Right ventricle myocardium superior (tissue), 1 donor: ENCODE data around the gene LIMS1. TPM values are rescaled to one million over a fixed set of nuclear protein-coding genes. Genes with fewer than 3 reads are reported as not detected.
"Not testable (repeated sequence)": the region's sequence is repeated elsewhere in the genome, so short reads cannot be mapped to it uniquely, and the experiment has no call there.

Source experiments
- ATAC-seq: fragments of 200-7000 bp; cut with Tn5 transposase; one replicate; pipeline ENCODE4 v1.9.1; 2020; ENCODE audit warnings: mild to moderate bottlenecking; ENCODE audit not compliant: poor library complexity
- DNase-seq: peaks from one replicate; pipeline ENCODE4 v3.0.0-alpha.2; 2020
- intact Hi-C: fragments of 100-400 bp; cut with DNase I; formaldehyde crosslinking; loops from one replicate; pipeline ENCODE4 v1.11.2; 2022
- total RNA-seq: library from RNA; stranded (reverse); fragmentation: NEBNext Ultra II Directional; extraction: Animal tissue kit (Norgen Biotek cat#: 25700); gene quantifications from one replicate; pipeline ENCODE4 v1.2.1, GENCODE V29; 2021
- donor health status: DM: no; HTN: yes; CAD: no; lungs with severe emphysema.

Gene LIMS1
- total RNA-seq, 1 donor from 2014 or later = 75.7 TPM

GRCh38 chr2:108734656-108735055 is 200.4 kb downstream of the LIMS1 start:
- DNase-seq, ATAC-seq, intact Hi-C loops: not testable (repeated sequence)

Other genes with a start within 250 kb of the LIMS1 start
- 0.48 TPM for gene SULT1C2, start 245.6 kb upstream of the LIMS1 start, total RNA-seq
- gene SULT1C4, start 156.5 kb upstream of the LIMS1 start, total RNA-seq = 2.7 TPM
- gene GCC2, start 85.3 kb upstream of the LIMS1 start, total RNA-seq = 22.7 TPM
- 44.0 TPM for gene RANBP2, start 185.0 kb downstream of the LIMS1 start, total RNA-seq